AG10803 (cell line): ENCODE data around the gene PRKCZ.

Source experiments
- DNase-seq: peaks from one replicate; pipeline ENCODE4 v3.0.0; 2010; ENCODE audit warnings: low read depth
- H3K4me3 ChIP-seq: 2 replicates; pipeline ENCODE4 v1.5.1; 2011; ENCODE audit warnings: mild to moderate bottlenecking, low read length, control low read depth
- TF ChIP-seq, protein P1 (sequence below): conservative IDR thresholded peaks from 2 replicates; pipeline ENCODE4 v1.5.1; 2011; ENCODE audit warnings: mild to moderate bottlenecking, low read length, control low read depth, inconsistent platforms

PRKCZ gene

DNA sequence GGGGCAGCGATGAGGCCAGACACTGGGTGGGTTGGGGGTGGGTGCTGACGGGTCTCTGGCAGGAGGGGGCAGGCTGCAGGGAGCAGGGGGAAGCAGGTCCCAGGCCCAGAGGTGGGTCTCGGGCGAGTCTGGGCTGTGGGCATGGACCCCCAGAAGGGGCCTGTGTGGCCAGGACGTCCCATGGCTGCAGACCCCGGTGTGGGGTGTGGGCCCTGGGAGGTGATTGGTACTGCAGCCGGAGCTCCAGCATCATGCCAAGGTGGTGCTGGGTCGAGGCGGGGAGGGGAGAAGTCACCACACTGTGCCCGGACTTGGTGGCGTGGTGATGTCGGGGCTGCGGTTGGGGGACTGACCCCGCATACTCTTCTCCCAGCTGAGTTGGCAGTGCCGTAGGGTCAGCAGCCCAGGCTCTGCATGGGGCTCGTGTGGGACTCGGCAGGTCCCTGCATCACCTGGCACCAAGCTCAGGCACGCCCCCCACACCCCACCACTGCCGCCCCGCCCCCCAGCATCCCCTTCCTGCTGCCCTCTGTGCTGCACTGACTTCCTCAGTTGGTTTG, 31.2 kb downstream of the PRKCZ start:
- no peak for DNase-seq
- TF ChIP-seq, protein P1, sequence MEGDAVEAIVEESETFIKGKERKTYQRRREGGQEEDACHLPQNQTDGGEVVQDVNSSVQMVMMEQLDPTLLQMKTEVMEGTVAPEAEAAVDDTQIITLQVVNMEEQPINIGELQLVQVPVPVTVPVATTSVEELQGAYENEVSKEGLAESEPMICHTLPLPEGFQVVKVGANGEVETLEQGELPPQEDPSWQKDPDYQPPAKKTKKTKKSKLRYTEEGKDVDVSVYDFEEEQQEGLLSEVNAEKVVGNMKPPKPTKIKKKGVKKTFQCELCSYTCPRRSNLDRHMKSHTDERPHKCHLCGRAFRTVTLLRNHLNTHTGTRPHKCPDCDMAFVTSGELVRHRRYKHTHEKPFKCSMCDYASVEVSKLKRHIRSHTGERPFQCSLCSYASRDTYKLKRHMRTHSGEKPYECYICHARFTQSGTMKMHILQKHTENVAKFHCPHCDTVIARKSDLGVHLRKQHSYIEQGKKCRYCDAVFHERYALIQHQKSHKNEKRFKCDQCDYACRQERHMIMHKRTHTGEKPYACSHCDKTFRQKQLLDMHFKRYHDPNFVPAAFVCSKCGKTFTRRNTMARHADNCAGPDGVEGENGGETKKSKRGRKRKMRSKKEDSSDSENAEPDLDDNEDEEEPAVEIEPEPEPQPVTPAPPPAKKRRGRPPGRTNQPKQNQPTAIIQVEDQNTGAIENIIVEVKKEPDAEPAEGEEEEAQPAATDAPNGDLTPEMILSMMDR: no peak
- H3K4me3 ChIP-seq: no peak overlapping the region

DNA sequence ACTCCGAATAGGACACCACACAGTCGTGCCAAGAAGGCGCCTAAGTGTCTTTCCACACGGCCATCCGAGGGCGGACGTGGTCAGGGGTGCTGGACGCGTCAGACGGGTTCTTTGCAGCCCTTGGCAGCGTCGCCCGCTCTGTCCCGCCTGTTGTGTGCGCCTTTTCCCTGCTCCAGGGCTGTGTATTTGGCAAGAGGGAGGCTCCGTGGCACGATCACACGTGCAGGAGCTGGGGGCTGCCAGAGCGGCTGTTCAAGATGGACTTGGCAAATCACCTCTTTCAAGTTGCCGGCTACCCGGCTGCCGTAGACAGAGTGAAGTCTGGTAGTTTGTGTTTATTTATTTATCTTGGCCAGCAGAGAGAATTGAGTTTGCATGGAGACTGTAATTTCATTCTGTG, 31.9 kb downstream of the PRKCZ start:
- TF ChIP-seq, protein P1: no peak
- no peak overlapping the region for H3K4me3 ChIP-seq
- DNase-seq: no peak

DNA sequence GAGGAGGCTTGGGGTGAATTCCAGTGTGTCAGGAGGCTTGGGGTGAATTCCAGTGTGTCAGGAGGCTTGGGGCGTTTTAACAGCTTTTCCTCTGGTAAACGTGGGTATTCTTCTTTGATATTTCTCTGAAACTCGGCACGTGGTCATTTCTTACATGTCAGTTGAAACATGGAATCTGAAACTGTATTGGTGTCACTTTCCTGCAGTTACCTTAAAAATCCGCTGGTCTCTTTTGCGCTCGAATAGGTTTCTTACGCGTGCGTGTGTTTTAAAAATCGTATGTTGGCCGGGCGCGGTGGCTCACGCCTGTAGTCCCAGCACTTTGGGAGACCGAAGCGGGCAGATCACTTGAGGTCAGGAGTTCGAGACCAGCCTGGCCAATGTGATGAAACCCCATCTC, 33.5 kb downstream of the PRKCZ start:
- TF ChIP-seq, protein P1: no peak
- DNase-seq: no peak
- no peak overlapping the region for H3K4me3 ChIP-seq

DNA sequence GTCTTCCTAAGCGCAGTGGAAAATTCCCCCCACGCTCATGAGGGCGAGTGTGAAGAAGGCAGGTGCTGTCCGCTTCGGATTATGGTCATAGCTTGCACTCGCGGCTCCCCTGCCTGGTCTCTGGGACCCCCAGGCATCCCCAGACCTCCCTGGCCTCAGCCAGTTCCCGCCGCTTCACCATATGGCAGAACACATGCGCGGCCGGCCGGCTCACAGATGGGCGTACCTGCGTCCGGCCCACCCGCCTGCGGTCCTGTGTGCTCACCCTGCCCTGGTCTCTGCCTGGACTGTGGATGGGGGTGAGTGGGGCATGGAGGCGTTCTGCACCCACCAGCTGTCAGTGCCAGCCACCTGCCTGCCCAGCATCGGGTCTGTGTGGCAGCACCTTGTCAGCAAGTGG, 34.1 kb downstream of the PRKCZ start:
- H3K4me3 ChIP-seq: no peak overlapping the region
- DNase-seq: no peak
- TF ChIP-seq, protein P1: no peak

DNA sequence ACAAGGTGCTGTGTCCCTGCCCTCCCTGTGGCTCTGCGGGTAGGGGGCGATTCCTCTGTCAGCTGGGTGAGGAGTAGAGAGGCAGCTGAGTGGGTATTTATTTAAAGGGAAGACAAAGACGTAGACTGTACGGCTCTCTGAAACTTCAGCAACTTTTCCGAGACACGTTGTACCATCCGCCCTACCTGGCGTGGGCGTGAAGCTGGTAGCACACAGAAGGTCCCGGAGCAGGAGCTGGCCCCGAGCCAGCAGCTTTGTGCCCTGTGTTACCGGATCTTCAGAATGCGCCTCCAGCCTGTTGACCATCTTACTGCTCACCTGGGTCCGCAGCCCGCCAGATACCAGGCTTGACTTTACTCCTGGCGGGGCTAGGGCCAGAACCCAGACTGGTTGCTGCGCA, 34.9 kb downstream of the PRKCZ start:
- DNase-seq: no peak
- no peak overlapping the region for H3K4me3 ChIP-seq
- TF ChIP-seq, protein P1: no peak

DNA sequence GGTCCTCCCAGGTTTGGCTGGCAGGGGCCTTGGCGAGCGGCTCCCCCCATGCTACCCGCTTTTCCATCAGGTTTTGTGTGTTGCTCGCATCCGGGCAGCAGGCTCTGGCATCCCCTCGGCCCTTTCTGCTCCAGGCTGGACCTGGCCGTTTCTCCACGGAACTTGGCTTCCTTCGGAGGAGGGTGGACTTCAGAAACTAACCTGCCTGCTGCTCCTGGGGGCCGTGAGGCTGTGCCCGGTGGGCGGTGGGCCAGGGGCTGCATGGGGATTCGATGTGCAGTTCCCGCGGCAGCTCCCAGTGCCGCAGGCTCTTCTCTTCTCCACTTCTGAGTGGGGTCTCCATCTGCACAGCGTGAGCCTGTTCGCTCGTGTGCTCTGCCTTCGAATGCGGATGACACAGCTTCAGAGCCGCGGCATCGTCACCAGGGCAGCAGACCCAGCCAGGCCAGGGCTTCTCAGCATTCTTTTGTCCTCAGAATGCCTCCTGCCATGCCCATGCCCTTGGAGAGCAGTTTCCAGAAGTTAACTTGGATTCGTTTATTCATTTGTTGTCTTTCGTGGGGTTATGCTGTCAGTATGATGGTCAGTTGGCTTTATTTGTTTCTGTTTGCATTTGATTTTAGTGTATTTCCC, 36.4 kb downstream of the PRKCZ start:
- H3K4me3 ChIP-seq: no peak overlapping the region
- TF ChIP-seq, protein P1: no peak
- DNase-seq: no peak

DNA sequence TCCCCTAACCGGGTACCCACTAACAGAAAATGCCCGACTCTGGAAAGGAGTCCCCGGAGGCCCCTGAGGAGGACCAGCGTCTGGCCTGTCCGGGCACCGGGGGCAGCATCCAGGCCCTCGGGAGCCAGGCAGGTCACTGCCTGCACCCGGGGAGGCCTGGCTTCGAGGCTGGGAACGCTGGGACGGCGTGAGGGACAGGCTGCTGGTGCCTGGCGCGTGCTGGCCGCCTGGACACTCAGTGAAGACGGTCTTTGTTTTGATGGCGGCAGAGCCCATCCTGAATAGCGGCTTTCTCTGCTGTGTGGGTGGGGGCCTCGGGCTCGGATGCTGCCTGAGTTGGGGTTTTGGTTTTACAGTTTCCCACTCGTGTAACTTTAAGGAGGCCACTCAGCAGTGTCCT, 37.6 kb downstream of the PRKCZ start:
- no peak for DNase-seq
- TF ChIP-seq, protein P1: no peak
- H3K4me3 ChIP-seq: no peak overlapping the region
